OCI-LY1 (cell line): Measurements from ENCODE around the gene CC2D2A.

Source experiments
- H2AFZ ChIP-seq: fragments of 200-600 bp; sonication (generic), shearing (Covaris generic); 2 replicates; pipeline ENCODE4 v1.6.0; 2014; ENCODE audit warnings: antibody characterized with exemption, mild to moderate bottlenecking, low read length
- H3F3A ChIP-seq: fragments of 200-600 bp; sonication (generic), shearing (Covaris generic); 2 replicates; pipeline ENCODE4 v1.6.0; 2014; ENCODE audit warnings: mild to moderate bottlenecking, antibody characterized with exemption, low read length, moderate library complexity; ENCODE audit not compliant: insufficient read depth
- H3K27ac ChIP-seq: fragments of 200-600 bp; sonication (generic); 2 replicates; pipeline ENCODE4 v1.5.1; 2014; ENCODE audit warnings: low read length, mixed run types, mild to moderate bottlenecking, low read depth; ENCODE audit not compliant: poor library complexity, severe bottlenecking
- H3K27me3 ChIP-seq: fragments of 200-600 bp; sonication (generic); 2 replicates; pipeline ENCODE4 v1.6.0; 2014; ENCODE audit warnings: antibody characterized with exemption, mild to moderate bottlenecking, low read length, moderate library complexity; ENCODE audit not compliant: insufficient read depth
- H3K36me3 ChIP-seq: fragments of 200-600 bp; sonication (generic); 2 replicates; pipeline ENCODE4 v1.6.1; 2014; ENCODE audit warnings: mild to moderate bottlenecking, antibody characterized with exemption, low read length, moderate library complexity, mixed read lengths; ENCODE audit not compliant: insufficient read depth
- H3K4me1 ChIP-seq: fragments of 200-600 bp; sonication (generic); 2 replicates; pipeline ENCODE4 v1.5.1; 2014; ENCODE audit warnings: mild to moderate bottlenecking, low read length, moderate library complexity; ENCODE audit not compliant: insufficient read depth, severe bottlenecking
- H3K4me2 ChIP-seq: fragments of 200-600 bp; sonication (generic), shearing (Covaris generic); 2 replicates; pipeline ENCODE4 v1.6.1; 2014; ENCODE audit warnings: low read length
- H3K4me3 ChIP-seq: fragments of 200-600 bp; sonication (generic); 2 replicates; pipeline ENCODE4 v1.5.1; 2014; ENCODE audit warnings: low read length, low read depth, mild to moderate bottlenecking, mixed read lengths; ENCODE audit not compliant: poor library complexity, severe bottlenecking
- H3K79me2 ChIP-seq: fragments of 200-600 bp; shearing (Covaris generic); 2 replicates; pipeline ENCODE4 v1.6.1; 2016; ENCODE audit warnings: mixed run types, low read length, mixed read lengths; ENCODE audit not compliant: insufficient read depth
- H3K9ac ChIP-seq: fragments of 200-600 bp; sonication (generic), shearing (Covaris generic); 2 replicates; pipeline ENCODE4 v1.6.1; 2014; ENCODE audit warnings: mild to moderate bottlenecking, low read length, mixed read lengths
- H3K9me2 ChIP-seq: fragments of 200-600 bp; sonication (generic), shearing (Covaris generic); 2 replicates; pipeline ENCODE4 v1.6.1; 2014; ENCODE audit warnings: low read depth, mild to moderate bottlenecking, low read length, mixed read lengths
- H3K9me3 ChIP-seq: fragments of 200-600 bp; shearing (Covaris generic); 2 replicates; pipeline ENCODE4 v1.6.1; 2014; ENCODE audit warnings: low read length, mixed read lengths
- H4K20me1 ChIP-seq: fragments of 200-600 bp; sonication (generic), shearing (Covaris generic); 2 replicates; pipeline ENCODE4 v1.6.0; 2016; ENCODE audit warnings: mild to moderate bottlenecking, low read length; ENCODE audit not compliant: insufficient read depth
- EZH2 ChIP-seq: fragments of 200-600 bp; sonication (generic), shearing (Covaris generic); IDR thresholded peaks from 2 replicates; pipeline ENCODE4 v1.8.0; 2017; ENCODE audit warnings: borderline replicate concordance, mixed run types, mild to moderate bottlenecking, antibody characterized with exemption, low read length, moderate library complexity, mixed read lengths
- TF ChIP-seq, protein P1 (sequence below): fragments of 200-600 bp; sonication (generic), shearing (Covaris generic); IDR thresholded peaks from 2 replicates; pipeline ENCODE4 v1.5.1; 2017; ENCODE audit warnings: mild to moderate bottlenecking, antibody characterized with exemption, low read length, moderate library complexity, mixed read lengths

CC2D2A gene

DNA sequence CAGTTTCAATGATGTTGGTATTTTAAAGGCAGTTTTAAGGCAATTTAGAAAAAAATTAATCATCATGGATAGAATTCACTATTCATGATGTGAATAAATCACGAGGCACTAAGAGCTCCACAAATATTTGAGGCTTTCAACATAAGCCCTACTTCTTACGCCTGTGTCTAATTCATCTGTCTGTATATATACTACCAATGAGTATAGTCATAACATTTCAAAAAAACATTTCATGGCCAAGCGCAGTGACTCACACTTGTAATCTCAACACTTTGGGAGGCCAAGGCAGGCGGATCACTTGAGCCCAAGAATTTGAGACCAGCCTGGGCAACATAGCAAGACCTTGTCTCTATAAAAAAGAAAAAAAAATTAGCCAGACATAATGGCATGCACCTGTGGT is 129.0 kb downstream of the CC2D2A start:
- Histone ChIP-seq H3K36me3 (no peaks in the 10 kb centered on the region), H3K9ac (no peak overlapping the region), H2AFZ (no peak overlapping the region), H3K79me2 (no peaks in the 10 kb centered on the region), H3K9me3 (no peaks in the 10 kb centered on the region), H3K27me3 (no peaks in the 10 kb centered on the region), H3K27ac (no peak overlapping the region), H3K9me2 (no peaks in the 10 kb centered on the region), H3K4me1 (no peaks in the 10 kb centered on the region), H3F3A (no peaks in the 10 kb centered on the region), H3K4me3 (no peak overlapping the region), H4K20me1 (no peaks in the 10 kb centered on the region), H3K4me2 (no peak overlapping the region)
- TF ChIP-seq, protein P1, sequence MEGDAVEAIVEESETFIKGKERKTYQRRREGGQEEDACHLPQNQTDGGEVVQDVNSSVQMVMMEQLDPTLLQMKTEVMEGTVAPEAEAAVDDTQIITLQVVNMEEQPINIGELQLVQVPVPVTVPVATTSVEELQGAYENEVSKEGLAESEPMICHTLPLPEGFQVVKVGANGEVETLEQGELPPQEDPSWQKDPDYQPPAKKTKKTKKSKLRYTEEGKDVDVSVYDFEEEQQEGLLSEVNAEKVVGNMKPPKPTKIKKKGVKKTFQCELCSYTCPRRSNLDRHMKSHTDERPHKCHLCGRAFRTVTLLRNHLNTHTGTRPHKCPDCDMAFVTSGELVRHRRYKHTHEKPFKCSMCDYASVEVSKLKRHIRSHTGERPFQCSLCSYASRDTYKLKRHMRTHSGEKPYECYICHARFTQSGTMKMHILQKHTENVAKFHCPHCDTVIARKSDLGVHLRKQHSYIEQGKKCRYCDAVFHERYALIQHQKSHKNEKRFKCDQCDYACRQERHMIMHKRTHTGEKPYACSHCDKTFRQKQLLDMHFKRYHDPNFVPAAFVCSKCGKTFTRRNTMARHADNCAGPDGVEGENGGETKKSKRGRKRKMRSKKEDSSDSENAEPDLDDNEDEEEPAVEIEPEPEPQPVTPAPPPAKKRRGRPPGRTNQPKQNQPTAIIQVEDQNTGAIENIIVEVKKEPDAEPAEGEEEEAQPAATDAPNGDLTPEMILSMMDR: no peak
- no peak for TF ChIP-seq EZH2

DNA sequence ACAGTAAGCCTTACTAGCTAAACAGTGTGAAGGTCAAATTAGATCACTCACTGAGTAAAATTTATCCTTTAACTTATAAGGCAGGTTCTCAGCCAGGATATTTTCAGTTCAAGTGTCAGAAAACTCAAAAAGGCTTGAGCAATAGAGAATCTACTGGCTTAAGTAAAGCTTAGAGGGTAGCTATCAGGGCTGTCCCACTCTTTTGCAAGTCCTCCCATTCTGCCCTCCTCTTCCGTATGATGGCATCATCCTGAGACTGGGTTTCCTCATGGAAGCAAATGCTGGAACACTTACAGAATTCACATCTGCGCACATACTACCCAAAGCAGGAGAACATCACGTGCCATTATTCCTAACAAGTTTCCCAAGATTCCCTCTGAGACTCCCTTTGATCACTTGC is 130.5 kb downstream of the CC2D2A start:
- H3K9ac ChIP-seq: no peak overlapping the region
- H3K36me3 ChIP-seq: no peaks in the 10 kb centered on the region
- H3K27ac ChIP-seq: no peak overlapping the region
- no peaks in the 10 kb centered on the region for H3K4me1 ChIP-seq
- no peak for TF ChIP-seq EZH2
- TF ChIP-seq, protein P1: no peak
- no peaks in the 10 kb centered on the region for H3K79me2 ChIP-seq
- H2AFZ ChIP-seq: no peak overlapping the region
- H3F3A ChIP-seq: no peaks in the 10 kb centered on the region
- no peaks in the 10 kb centered on the region for H3K27me3 ChIP-seq
- no peak overlapping the region for H3K4me3 ChIP-seq
- no peaks in the 10 kb centered on the region for H4K20me1 ChIP-seq
- H3K4me2 ChIP-seq: no peak overlapping the region
- H3K9me2 ChIP-seq: no peaks in the 10 kb centered on the region
- no peaks in the 10 kb centered on the region for H3K9me3 ChIP-seq

DNA sequence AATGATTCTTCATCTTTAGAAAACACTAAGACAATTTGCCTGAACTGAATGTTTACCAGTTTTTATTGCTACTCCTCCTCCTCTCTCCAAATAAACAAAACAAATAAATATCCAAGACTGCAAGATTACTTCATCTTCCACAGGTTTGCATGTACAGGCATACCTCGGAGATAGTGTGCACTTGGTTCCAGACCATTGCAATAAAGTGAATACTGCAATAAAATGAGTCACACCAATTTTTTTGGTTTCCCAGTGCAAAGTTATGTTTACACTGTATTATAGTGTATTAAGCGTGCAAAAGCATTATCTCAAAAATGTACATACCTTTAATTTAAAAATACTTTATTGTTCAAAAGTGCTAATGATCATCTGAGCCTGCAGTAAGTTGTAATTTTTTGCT is 132.2 kb downstream of the CC2D2A start:
- Histone ChIP-seq H3F3A (no peaks in the 10 kb centered on the region), H3K9me3 (no peaks in the 10 kb centered on the region), H3K9me2 (no peaks in the 10 kb centered on the region), H3K4me1 (no peaks in the 10 kb centered on the region), H3K79me2 (no peaks in the 10 kb centered on the region), H3K4me2 (no peak overlapping the region), H3K27ac (no peak overlapping the region), H4K20me1 (no peaks in the 10 kb centered on the region), H2AFZ (no peak overlapping the region), H3K36me3 (no peaks in the 10 kb centered on the region), H3K27me3 (no peaks in the 10 kb centered on the region), H3K9ac (no peak overlapping the region), H3K4me3 (no peak overlapping the region)
- TF ChIP-seq EZH2: no peak
- TF ChIP-seq, protein P1: no peak
